ENCODE measurements around the gene JADE2.
A peak's percentile ranks its signal among the peaks of the same experiment; 100 is the strongest.
"Not testable (repeated sequence)": the region's sequence is repeated elsewhere in the genome, so short reads cannot be mapped to it uniquely, and the experiment has no call there.

JADE2 gene

DNA sequence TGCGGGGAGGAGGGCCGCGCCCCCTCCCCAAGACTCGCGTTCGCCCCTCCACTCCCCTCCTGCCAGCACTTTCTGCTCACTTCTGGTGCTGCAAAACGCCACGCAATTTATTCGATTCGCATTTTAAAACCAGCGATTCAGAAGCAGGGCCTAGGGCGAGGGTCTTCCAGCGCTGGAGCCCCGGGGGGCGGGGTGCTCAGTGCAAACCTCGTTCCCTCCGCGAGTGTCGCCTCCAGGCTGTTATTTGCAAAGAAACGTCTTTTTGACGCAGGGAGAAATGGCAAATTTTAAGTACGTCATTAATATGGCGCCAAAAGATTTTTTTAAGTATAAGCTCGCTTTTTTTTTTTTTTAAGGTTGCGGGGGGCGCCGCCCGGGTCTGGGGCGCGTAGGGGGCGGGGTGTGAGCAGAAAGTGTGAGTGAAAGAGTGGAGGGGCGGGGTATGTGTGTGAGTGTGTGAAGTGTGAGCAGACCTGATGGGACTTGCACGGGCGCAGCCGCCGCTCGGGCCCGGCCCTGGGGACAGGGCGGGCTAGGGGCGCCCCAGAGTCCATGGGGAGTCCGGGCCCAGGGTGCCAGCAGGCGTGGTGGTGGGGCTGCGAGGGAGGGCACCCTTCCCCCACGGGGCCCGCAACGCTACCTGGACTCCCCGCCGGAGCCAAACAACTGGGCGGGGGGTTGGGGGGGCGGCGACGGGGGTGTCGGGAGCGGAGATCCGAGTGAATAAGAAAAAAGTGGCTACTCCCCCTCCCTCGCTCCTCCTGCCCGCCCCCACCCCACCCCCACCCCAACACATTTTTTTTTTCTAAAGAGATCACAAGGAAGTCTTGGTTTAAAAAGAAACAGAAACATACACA is at the start of gene JADE2:
Gene JADE2 (plus strand): TSS at position 845 of the 857 bp plus-strand sequence. CDS start 10,188 bp downstream, outside the sequence.
- peak within 1 kb of the TSS; percentile 99 for H3K27ac Mint-ChIP-seq
- H3K4me3 Mint-ChIP-seq: peak within 1 kb of the TSS; percentile 99
- peaks cover 2% of the 10 kb centered on the region for H3K36me3 Mint-ChIP-seq (ENCODE audit: low read depth)
- H3K9me3 Mint-ChIP-seq: no peaks in the 10 kb centered on the region
- H3K4me1 Mint-ChIP-seq (ENCODE audit: low read depth): peaks cover 22% of the 10 kb centered on the region
- peak; percentile 76 for DNase-seq (ENCODE audit: low spot score)
- peaks cover 11% of the 10 kb centered on the region for H3K27me3 Mint-ChIP-seq (ENCODE audit: low read depth)

DNA sequence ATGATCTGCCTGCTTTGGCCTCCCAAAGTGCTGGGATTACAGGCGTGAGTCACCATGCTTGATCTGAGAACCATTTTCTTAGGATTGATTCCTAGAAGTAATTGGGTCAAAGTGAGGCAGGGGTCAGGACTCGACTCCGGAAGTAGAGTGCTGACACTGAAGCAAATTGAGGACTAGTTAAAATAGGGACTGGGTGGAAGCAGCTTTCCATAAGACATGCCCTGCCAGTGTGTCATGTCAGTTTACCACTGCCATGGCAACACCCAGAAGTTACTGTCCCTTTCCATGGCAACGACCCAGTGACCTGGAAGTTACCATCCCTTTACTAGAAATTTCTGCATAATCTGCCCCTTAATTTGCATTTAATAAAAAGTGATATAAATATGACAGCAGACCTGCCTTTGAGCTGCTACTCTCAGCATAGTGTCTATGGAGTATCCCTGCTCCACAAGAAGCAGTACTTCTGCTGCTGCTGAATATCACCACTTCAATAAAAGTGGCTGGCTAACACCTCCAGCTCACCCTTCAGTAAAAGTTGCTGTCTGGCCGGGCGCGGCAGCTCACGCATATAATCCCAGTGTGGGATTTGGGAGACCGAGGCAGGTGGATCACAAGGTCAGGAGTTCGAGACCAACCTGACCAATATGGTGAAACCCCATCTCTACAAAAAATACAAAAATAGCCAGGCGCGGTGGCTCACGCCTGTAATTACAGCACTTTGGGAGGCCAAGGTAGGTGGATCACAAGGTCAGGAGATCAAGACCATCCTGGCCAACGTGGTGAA is 47.8 kb upstream of the JADE2 start:
- H3K27me3 Mint-ChIP-seq (ENCODE audit: low read depth): peaks cover 3% of the 10 kb centered on the region
- H3K36me3 Mint-ChIP-seq (ENCODE audit: low read depth): no peaks in the 10 kb centered on the region
- DNase-seq (ENCODE audit: low spot score): no peak
- H3K9me3 Mint-ChIP-seq: peaks cover 6% of the 10 kb centered on the region
- no peaks in the 10 kb centered on the region for H3K4me1 Mint-ChIP-seq (ENCODE audit: low read depth)
- no peak overlapping the region for H3K27ac Mint-ChIP-seq
- no peak overlapping the region for H3K4me3 Mint-ChIP-seq

DNA sequence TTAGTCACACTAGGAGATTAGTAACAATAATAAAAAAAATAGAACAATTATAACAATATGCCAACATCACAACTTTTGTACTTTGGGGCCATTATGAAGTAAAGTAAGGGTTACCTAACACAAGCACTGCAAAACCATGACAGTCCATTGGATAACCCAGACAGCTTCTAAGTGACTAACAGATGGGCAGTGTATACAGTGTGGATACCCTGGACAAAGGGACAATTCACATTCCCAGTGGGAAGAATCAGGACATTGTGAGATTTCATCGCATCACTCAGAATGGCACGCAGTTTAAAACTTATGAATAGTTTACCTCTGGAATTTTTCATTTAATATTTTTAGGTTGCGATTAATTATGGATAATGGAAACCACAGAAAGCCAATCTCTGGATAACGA is 45.6 kb upstream of the JADE2 start:
- Mint-ChIP-seq H3K4me3 (no peak overlapping the region), H3K27me3 (ENCODE audit: low read depth) (peaks cover 3% of the 10 kb centered on the region), H3K27ac (no peak overlapping the region), H3K4me1 (ENCODE audit: low read depth) (no peaks in the 10 kb centered on the region), H3K36me3 (ENCODE audit: low read depth) (no peaks in the 10 kb centered on the region), H3K9me3 (no peaks in the 10 kb centered on the region)
- DNase-seq (ENCODE audit: low spot score): no peak

DNA sequence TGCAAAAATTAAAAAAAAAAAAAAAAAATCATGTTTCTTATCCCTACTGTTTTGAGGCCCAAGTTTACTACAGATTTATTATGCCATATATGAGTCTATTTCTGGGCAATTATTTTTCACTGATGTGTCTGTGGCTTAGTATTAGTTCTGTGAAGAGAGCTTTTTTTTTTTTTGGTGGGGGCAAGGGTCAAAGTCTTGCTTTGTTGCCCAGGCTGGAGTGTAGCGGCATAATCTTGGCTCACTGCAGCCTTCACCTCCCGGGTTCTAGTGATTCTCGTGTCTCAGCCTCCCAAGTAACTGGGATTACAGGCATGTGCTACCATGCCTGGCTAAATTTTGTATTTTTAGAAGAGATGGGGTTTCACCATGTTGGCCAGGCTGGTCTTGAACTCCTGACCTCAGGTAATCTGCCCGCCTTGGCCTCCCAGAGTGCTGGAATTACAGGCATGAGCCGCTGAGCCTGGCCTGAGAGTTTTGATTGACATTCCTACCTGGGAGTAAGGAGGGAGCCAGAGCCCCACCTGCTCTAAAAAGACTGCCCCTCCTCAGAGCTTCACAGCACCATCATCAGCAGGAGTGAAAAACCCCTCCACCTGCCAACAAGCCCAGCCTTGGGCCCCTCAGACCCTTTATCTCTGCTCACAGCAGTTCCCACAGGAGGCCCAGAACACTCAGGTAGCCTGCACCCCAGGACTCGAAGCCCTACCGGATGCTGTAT is 36.1 kb upstream of the JADE2 start:
- Mint-ChIP-seq H3K27me3 (ENCODE audit: low read depth) (no peaks in the 10 kb centered on the region), H3K4me1 (ENCODE audit: low read depth) (no peaks in the 10 kb centered on the region), H3K9me3 (no peaks in the 10 kb centered on the region), H3K27ac (no peak overlapping the region), H3K4me3 (no peak overlapping the region), H3K36me3 (ENCODE audit: low read depth) (no peaks in the 10 kb centered on the region)
- no peak for DNase-seq (ENCODE audit: low spot score)

DNA sequence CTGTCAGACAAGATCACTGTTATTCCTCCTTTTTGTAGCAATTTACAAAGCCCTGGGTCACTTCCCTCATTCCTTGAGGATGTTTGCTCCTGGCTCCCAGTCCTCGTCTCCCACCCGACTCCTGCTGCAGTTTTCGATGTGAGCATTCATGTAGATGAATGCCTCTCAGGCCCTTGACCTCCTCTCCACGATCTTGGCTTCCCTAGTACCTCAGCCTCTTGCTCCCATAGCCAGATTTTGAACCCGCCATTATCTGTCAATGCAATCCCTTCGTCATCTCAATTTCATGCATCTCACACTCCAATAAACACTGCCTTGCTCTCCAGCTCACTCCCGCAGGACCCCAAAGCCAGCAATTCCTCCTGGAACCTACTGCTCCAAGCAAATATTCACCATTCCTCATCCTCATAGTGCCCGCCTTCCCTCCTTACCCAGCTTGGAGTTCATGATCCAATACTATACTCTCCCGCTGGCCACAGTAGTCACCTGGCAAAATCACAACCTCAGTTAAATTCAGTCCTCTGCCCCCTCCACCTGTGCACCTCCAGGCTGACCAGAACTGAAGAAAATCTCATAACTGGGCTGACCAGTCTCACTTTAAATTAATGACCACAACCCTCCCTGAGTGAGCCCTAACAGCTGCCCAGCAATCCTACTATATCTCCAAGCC is 35.1 kb upstream of the JADE2 start:
- H3K9me3 Mint-ChIP-seq: no peaks in the 10 kb centered on the region
- H3K36me3 Mint-ChIP-seq (ENCODE audit: low read depth): no peaks in the 10 kb centered on the region
- H3K4me1 Mint-ChIP-seq (ENCODE audit: low read depth): no peaks in the 10 kb centered on the region
- no peak overlapping the region for H3K27ac Mint-ChIP-seq
- DNase-seq (ENCODE audit: low spot score): no peak
- no peak overlapping the region for H3K4me3 Mint-ChIP-seq
- H3K27me3 Mint-ChIP-seq (ENCODE audit: low read depth): no peaks in the 10 kb centered on the region

DNA sequence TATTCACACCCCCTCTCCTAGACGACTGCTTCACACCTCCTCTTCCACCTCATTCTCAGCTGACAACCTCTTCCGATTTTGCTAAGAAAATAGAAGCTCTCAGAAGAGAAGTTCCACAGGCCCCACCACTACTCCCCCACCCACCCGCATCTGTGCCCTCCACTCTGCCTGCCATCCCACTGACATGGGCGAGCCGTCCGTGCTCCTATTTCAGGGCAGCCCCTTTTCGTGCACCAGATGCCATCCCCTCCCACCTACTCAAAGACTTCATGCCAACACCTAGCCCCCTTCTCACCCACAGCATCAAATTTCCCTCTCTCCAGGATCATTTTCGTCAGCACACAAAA is 34.6 kb upstream of the JADE2 start:
- no peaks in the 10 kb centered on the region for H3K27me3 Mint-ChIP-seq (ENCODE audit: low read depth)
- no peak overlapping the region for H3K27ac Mint-ChIP-seq
- H3K4me1 Mint-ChIP-seq (ENCODE audit: low read depth): no peaks in the 10 kb centered on the region
- no peaks in the 10 kb centered on the region for H3K36me3 Mint-ChIP-seq (ENCODE audit: low read depth)
- H3K4me3 Mint-ChIP-seq: no peak overlapping the region
- no peaks in the 10 kb centered on the region for H3K9me3 Mint-ChIP-seq
- no peak for DNase-seq (ENCODE audit: low spot score)

DNA sequence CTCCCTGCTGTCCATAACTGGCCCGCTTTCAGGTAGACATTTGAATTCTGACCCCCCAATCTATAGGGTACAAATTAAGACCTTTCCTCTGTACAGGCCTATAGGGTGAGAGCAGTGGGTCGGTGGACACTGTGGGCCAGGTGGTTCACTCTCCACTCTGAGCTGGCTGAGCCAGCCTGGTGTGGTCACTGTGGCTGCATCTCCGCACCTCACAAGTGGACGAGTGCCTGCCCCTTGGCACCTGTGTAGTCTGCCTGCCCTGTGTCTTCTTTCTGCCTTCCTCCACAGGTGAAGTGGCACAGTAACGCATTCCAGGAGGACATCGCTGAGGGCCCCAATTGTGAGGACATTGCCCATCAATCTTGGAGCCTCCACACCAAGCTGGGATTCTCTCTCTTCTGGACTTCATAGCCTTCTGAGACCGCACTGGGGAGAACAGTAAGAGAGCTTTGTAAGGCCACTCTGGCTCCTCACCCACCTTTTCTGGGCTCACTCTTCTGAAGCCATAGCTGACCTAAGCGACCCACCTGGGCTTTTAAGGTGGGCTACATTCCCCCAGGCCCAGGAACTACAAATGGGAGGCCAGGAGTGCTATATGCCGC is 33.5 kb upstream of the JADE2 start:
- Mint-ChIP-seq H3K27me3 (ENCODE audit: low read depth) (no peaks in the 10 kb centered on the region), H3K9me3 (no peaks in the 10 kb centered on the region), H3K27ac (no peak overlapping the region), H3K36me3 (ENCODE audit: low read depth) (no peaks in the 10 kb centered on the region), H3K4me3 (no peak overlapping the region), H3K4me1 (ENCODE audit: low read depth) (no peaks in the 10 kb centered on the region)
- DNase-seq (ENCODE audit: low spot score): no peak

DNA sequence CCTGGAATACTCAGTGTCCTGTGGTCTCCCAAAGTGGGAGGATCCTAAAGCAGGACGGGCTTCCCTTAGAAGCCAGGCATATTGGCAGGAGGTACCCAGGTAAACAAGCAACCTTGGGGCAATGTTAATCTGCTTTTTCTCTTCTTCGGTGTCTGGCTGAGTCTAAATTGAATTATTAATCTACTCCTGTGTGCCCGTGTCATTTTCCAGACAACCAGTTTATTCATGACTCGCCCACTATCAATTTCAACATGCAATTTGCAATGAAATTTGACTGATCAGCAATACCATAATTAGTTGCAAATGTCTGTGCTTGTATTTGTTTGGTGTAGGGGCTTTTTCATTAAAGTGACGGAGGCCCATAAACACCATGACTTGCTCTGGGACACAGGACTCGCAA is 32.9 kb upstream of the JADE2 start:
- Mint-ChIP-seq H3K4me1 (ENCODE audit: low read depth) (no peaks in the 10 kb centered on the region), H3K27ac (no peak overlapping the region)

DNA sequence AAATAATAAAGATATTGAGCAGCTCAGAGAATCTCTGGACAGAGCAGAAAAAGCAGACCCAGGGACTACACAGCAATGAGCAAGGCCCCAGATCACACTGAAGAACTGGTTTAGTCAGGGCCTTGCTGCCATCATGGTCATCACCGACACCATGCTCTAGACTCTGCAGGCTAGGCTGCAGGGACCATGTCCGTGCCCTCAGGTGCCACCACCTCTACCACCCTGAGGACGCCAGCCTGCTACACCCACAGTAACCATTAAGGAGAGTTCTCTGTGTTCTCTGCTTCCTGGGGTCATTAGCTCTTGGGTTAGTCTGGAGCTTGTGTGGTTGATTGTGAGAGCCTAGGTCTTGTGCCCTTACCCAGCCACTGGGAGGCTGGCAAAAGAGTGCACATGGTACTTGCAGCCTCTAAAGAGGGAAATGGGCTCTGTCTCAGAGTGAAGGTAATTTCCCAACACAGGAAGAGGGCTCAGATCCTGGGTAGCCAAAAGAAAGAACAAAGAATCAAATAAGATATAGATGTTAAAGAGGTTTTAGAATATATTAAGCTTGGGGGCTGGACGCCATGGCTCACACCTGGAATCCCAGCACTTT is 31.9 kb upstream of the JADE2 start:
- Mint-ChIP-seq H3K27ac (no peak overlapping the region), H3K27me3 (ENCODE audit: low read depth) (no peaks in the 10 kb centered on the region), H3K9me3 (no peaks in the 10 kb centered on the region), H3K36me3 (ENCODE audit: low read depth) (no peaks in the 10 kb centered on the region), H3K4me1 (ENCODE audit: low read depth) (no peaks in the 10 kb centered on the region), H3K4me3 (no peak overlapping the region)
- no peak for DNase-seq (ENCODE audit: low spot score)

More for the DNA sequence above, 32.9 kb upstream of the JADE2 start:
- Mint-ChIP-seq H3K4me3 (no peak overlapping the region), H3K27me3 (ENCODE audit: low read depth) (no peaks in the 10 kb centered on the region), H3K36me3 (ENCODE audit: low read depth) (no peaks in the 10 kb centered on the region), H3K9me3 (no peaks in the 10 kb centered on the region)
- no peak for DNase-seq (ENCODE audit: low spot score)

DNA sequence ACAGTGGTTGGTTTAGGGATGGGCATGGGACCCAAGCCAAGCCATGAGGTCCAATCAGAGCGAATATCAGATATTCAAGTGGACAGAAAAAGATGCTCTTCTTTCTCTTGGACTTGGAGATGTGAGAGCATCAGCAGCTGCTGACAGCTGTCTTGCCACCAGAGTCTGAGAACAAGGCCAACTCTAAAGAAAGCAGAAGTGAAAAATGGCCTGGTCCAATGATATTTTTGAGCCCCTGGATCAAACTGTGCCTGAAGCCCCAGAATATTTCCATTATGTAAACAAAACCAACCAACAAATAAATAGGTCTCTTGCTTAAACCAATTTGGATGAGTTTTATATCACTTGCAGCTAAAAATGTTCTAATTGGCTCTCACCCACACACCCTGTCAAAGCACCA is 30.7 kb upstream of the JADE2 start:
- H3K36me3 Mint-ChIP-seq (ENCODE audit: low read depth): no peaks in the 10 kb centered on the region
- H3K4me1 Mint-ChIP-seq (ENCODE audit: low read depth): no peaks in the 10 kb centered on the region
- H3K9me3 Mint-ChIP-seq: no peaks in the 10 kb centered on the region
- DNase-seq (ENCODE audit: low spot score): no peak
- no peak overlapping the region for H3K27ac Mint-ChIP-seq
- H3K4me3 Mint-ChIP-seq: no peak overlapping the region
- no peaks in the 10 kb centered on the region for H3K27me3 Mint-ChIP-seq (ENCODE audit: low read depth)

DNA sequence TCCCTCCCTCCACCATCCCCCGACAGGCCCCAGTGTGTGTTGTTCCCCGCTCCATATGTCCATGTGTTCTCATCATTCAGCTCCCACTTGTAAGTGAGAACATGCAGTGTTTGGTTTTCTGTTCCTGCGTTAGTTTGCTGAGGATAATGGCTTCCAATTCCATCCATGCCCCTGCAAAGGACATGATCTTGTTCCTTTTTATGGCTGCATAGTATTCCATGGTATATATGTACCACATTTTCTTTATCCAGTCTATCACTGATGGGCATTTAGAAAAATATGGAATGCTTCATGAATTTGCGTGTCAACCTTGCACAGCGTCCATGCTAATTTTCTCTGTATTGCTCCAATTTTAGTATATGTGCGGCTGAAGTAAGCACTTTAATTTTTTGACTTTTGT is 25.6 kb upstream of the JADE2 start:
- not testable (repeated sequence) for H3K4me3 Mint-ChIP-seq; H3K36me3 Mint-ChIP-seq (ENCODE audit: low read depth); H3K27me3 Mint-ChIP-seq (ENCODE audit: low read depth); DNase-seq (ENCODE audit: low spot score); H3K27ac Mint-ChIP-seq; H3K9me3 Mint-ChIP-seq
- H3K4me1 Mint-ChIP-seq (ENCODE audit: low read depth): peaks cover 28% of the 10 kb centered on the region

DNA sequence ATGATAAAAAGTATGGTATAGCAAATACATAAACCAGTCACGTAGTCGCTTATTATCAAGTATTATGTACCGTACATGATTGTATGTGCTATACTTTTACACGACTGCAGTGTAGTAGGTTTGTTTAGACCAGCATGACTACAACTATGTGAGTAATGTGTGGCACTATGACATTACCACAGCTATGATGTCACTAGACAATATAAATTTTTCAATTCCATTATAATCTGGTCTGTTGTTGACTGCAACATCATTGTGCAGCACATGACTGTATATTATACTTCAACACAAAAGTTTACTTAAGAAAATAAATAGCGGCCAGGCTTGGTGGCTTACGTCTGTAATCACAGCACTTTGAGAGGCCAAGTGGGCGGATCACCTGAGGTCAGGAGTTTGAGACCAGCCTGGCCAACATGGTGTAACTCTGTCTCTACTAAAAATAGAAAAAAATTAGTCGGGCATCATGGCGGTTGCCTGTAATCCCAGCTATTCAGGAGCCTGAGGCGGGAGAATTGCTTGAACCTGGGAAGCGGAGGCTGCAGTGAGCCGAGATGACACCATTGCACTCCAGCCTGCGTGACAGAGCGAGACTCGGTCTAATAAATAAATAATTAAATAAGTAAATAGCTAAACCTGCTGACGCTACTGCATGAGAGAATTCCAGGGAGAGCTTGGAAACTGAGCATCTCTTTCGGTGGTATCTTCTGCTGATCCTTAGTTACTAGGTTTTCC is 24.6 kb upstream of the JADE2 start:
- no peak for DNase-seq (ENCODE audit: low spot score)
- Mint-ChIP-seq H3K4me1 (ENCODE audit: low read depth) (peaks cover 30% of the 10 kb centered on the region), H3K9me3 (no peaks in the 10 kb centered on the region), H3K27me3 (ENCODE audit: low read depth) (no peaks in the 10 kb centered on the region), H3K4me3 (no peak overlapping the region), H3K27ac (no peak overlapping the region), H3K36me3 (ENCODE audit: low read depth) (no peaks in the 10 kb centered on the region)

Measured in T-helper 2 cell treated with Interferon-gamma antibody and Interleukin-4, amounts not matched to agents 5 μg/mL and 100 μg/mL, for 36 hours (primary cell).